ENCODE results near the gene SCARB1. TPM values are rescaled to one million over a fixed set of nuclear protein-coding genes. Genes with fewer than 3 reads are reported as not detected.

The SCARB1 gene
- total and polyA plus RNA-seq, 2 of the 13 experiments (the other 11 are each of a cell fraction or from before 2014, with no cell fraction given) = 63.4 to 160 TPM

DNA sequence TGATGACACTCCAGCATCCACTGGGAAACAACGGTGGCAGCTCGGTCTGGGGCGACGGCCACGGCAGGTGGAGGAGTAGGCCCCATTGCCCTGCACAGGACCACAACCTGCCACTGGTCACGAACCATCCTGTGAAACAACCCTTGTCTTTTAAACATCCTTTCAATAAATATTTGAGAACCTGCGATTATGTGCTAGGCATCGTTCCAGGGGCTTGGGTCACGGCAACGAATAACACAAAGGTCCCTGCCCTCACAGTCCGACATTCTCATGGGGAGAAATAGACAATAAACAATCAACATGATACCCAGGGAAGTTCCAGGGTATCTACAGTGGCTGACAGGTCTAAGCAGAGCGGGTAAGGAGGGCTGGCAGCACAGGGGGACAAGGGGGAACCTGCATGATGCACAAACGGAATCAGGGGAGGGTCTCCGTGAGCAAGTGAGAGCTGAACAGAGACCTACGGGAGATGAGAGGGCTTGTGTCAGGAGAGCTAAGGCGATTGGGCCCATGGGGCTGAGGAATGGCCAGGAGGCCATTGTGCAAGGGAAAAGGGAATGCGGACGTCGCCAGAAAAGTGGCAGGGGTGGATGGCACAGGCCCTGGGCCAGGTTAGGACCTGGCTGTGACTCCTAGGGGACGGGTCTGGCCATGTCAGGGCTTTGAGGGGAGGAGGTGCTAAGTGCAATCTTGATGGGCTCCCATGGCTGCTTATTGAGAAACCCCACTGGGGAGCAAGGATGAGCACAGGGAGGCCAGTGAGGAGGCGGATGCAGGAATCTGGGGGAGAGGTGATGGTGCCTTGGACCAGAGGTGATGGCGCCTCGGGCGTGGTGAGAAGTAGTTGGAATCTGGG lies 9.7 kb downstream of the SCARB1 start (continued):
- TF ChIP-seq SAP130 (CRISPR knock-in tag; IDR thresholded peaks at IDR 0.05; ENCODE audit: low read depth) (peak; percentile 36; the same call in 1 of the 2 replicates), ZNF430 (CRISPR knock-in tag; IDR thresholded peaks at IDR 0.05) (no peak), ETV5 (CRISPR knock-in tag; IDR thresholded peaks at IDR 0.05; ENCODE audit: borderline replicate concordance) (peak; percentile 12; the same call in 1 of the 2 replicates), SRSF1 (optimal IDR thresholded peaks at IDR 0.05; ENCODE audit: low read depth, low read length) (no peak), ZMYM4 (CRISPR knock-in tag; IDR thresholded peaks at IDR 0.05) (no peak), ZNF589 (CRISPR knock-in tag; conservative IDR thresholded peaks at IDR 0.05) (no peak), LRRFIP1 (CRISPR knock-in tag; conservative IDR thresholded peaks at IDR 0.05) (no peak), ZNF343 (CRISPR knock-in tag; IDR thresholded peaks at IDR 0.05) (no peak), ZBTB2 (CRISPR knock-in tag; IDR thresholded peaks at IDR 0.05; ENCODE audit: low read depth) (no peak), ELK4 (CRISPR knock-in tag; IDR thresholded peaks at IDR 0.05; ENCODE audit: borderline replicate concordance) (no peak), ZFP36 (IDR thresholded peaks at IDR 0.05; ENCODE audit: borderline replicate concordance, low read depth, low read length, partially characterized antibody) (no peak), ZBTB25 (CRISPR knock-in tag; IDR thresholded peaks at IDR 0.05) (no peak), ZNF768 (CRISPR knock-in tag; IDR thresholded peaks at IDR 0.05) (no peak), ZNF317 (CRISPR knock-in tag; IDR thresholded peaks at IDR 0.05) (no peak), ZFY (CRISPR knock-in tag; IDR thresholded peaks at IDR 0.05) (peak; percentile 30; the same call in 1 of the 2 replicates), ZMYM3 (CRISPR knock-in tag; IDR thresholded peaks at IDR 0.05) (no peak), HOXA3 (CRISPR knock-in tag; IDR thresholded peaks at IDR 0.05) (peak; percentile 43; the same call in 1 of the 2 replicates), AGO1 (IDR thresholded peaks at IDR 0.05; ENCODE audit: low read depth, low read length, poor library complexity, severe bottlenecking) (no peak), TGIF2 (CRISPR knock-in tag; IDR thresholded peaks at IDR 0.05) (no peak)
- TF ChIP-seq, protein P1, sequence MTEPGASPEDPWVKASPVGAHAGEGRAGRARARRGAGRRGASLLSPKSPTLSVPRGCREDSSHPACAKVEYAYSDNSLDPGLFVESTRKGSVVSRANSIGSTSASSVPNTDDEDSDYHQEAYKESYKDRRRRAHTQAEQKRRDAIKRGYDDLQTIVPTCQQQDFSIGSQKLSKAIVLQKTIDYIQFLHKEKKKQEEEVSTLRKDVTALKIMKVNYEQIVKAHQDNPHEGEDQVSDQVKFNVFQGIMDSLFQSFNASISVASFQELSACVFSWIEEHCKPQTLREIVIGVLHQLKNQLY (CRISPR knock-in tag; IDR thresholded peaks at IDR 0.05) = no peak
